SK-N-SH (cell line): ENCODE results near the gene PDK2. TPM values are rescaled to one million over a fixed set of nuclear protein-coding genes. Genes with fewer than 3 reads are reported as not detected.
A peak's percentile ranks its signal among the peaks of the same experiment; 100 is the strongest.

Experiments
- CTCF ChIA-PET: fragments of 300-600, 350-600 bp; formaldehyde crosslinking; extraction: SDS; loops from one replicate; lab custom pipeline; 2021; lab: Yijun Ruan, JAX
- POLR2A ChIA-PET: fragments of 350-600 bp; sonication (Branson Sonifier 250); formaldehyde crosslinking; extraction: SDS; loops from one replicate; lab custom pipeline; 2020; ENCODE audit warnings: antibody characterized with exemption, inconsistent platforms; lab: Yijun Ruan, JAX
- DNase-seq: peaks from one replicate; pipeline ENCODE4 v3.0.0; 2012
- H2AFZ ChIP-seq: fragments of 200-600 bp; sonication (generic); 2 replicates; pipeline ENCODE4 v1.8.1; 2016; ENCODE audit warnings: antibody characterized with exemption, mild to moderate bottlenecking, low read depth
- H3F3A ChIP-seq: fragments of 200-600 bp; sonication (generic); replicated peaks from 2 replicates; pipeline ENCODE3; 2016; ENCODE audit warnings: antibody characterized with exemption, mild to moderate bottlenecking; ENCODE audit not compliant: insufficient read depth
- H3K27ac ChIP-seq, 2 experiments: fragments of 200-500 bp in 1 of 2; fragments of 200-600 bp in 1 of 2; sonication (Bioruptor generic) in 1 of 2; sonication (generic), shearing (Covaris generic) in 1 of 2; 2 replicates each; pipeline versions ENCODE4 v1.5.1 to v1.6.1; 2014 to 2016; ENCODE audit warnings: low read depth in 2 of 2, inconsistent platforms in 1 of 2, low read length in 1 of 2, mild to moderate bottlenecking in 1 of 2, mixed read lengths in 1 of 2
- H3K27me3 ChIP-seq: fragments of 200-600 bp; sonication (generic), shearing (Covaris generic); 2 replicates; pipeline ENCODE4 v1.6.1; 2016; ENCODE audit warnings: mixed run types; ENCODE audit not compliant: insufficient read depth
- H3K36me3 ChIP-seq, 2 experiments: fragments of 200-500 bp in 1 of 2; fragments of 200-600 bp in 1 of 2; sonication (Bioruptor generic) in 1 of 2; sonication (generic) in 1 of 2; replicated peaks in 1 of 2; 2 replicates each; pipeline versions ENCODE3 to v1.5.1; 2014 to 2016; ENCODE audit warnings: low read length in 1 of 2, mild to moderate bottlenecking in 1 of 2; ENCODE audit not compliant: insufficient read depth in 2 of 2, control insufficient read depth in 1 of 2
- H3K4me1 ChIP-seq, 2 experiments: fragments of 200-500 bp in 1 of 2; fragments of 200-600 bp in 1 of 2; sonication (Bioruptor generic) in 1 of 2; sonication (generic), shearing (Covaris generic) in 1 of 2; 2 replicates each; pipeline versions ENCODE4 v1.5.1 to v1.6.1; 2014 to 2016; ENCODE audit warnings: low read depth in 1 of 2, low read length in 1 of 2, mixed run types in 1 of 2; ENCODE audit not compliant: insufficient read depth in 2 of 2, control insufficient read depth in 1 of 2
- H3K4me2 ChIP-seq: fragments of 200-600 bp; sonication (generic), shearing (Covaris generic); 2 replicates; pipeline ENCODE4 v1.6.1; 2017; ENCODE audit warnings: mixed run types
- H3K4me3 ChIP-seq, 2 experiments: fragments of 200-500 bp in 1 of 2; fragments of 200-600 bp in 1 of 2; sonication (Bioruptor generic) in 1 of 2; sonication (generic), shearing (Covaris generic) in 1 of 2; 2 replicates each; pipeline versions ENCODE4 v1.5.1 to v1.8.1; 2014 to 2016; ENCODE audit warnings: low read depth in 2 of 2, inconsistent platforms in 1 of 2, low read length in 1 of 2, mild to moderate bottlenecking in 1 of 2, mixed read lengths in 1 of 2, moderate library complexity in 1 of 2
- H3K79me2 ChIP-seq: fragments of 200-600 bp; sonication (generic); 2 replicates; pipeline ENCODE4 v1.8.1; 2017; ENCODE audit warnings: mild to moderate bottlenecking; ENCODE audit not compliant: insufficient read depth
- H3K9ac ChIP-seq: fragments of 200-600 bp; sonication (generic); 2 replicates; pipeline ENCODE4 v1.6.1; 2017; ENCODE audit warnings: mixed run types
- H3K9me2 ChIP-seq: fragments of 200-600 bp; sonication (generic); 2 replicates; pipeline ENCODE4 v1.6.1; 2017; ENCODE audit warnings: mixed run types
- H3K9me3 ChIP-seq: fragments of 200-600 bp; sonication (generic); 2 replicates; pipeline ENCODE4 v1.6.1; 2017; ENCODE audit warnings: mixed run types, mild to moderate bottlenecking, moderate library complexity
- H4K20me1 ChIP-seq: fragments of 200-600 bp; sonication (generic); 2 replicates; pipeline ENCODE4 v1.6.1; 2017; ENCODE audit warnings: mild to moderate bottlenecking, mixed run types; ENCODE audit not compliant: insufficient read depth
- CHD2 ChIP-seq: fragments of 150-350 bp; IDR thresholded peaks from 2 replicates; pipeline ENCODE4 v1.6.1; 2018; ENCODE audit warnings: low read length; ENCODE audit not compliant: partially characterized antibody
- EP300 ChIP-seq, 2 experiments: IDR thresholded peaks; 2 replicates each; pipeline versions ENCODE4 v1.4.0 to v1.6.1; 2012; ENCODE audit warnings: borderline replicate concordance in 1 of 2, low read depth in 1 of 2, low read length in 1 of 2
- EZH2phosphoT487 ChIP-seq: fragments of 200-600 bp; sonication (generic); IDR thresholded peaks from 2 replicates; pipeline ENCODE4 v1.6.1; 2017; ENCODE audit warnings: low read depth, mixed run types, mild to moderate bottlenecking, antibody characterized with exemption, moderate library complexity, borderline replicate concordance
- FOXM1 ChIP-seq: IDR thresholded peaks from 2 replicates; pipeline ENCODE4 v1.4.0; 2012; ENCODE audit warnings: low read depth, mild to moderate bottlenecking
- IRF3 ChIP-seq: fragments of 150-350 bp; IDR thresholded peaks from 2 replicates; pipeline ENCODE4 v1.6.1; 2016; ENCODE audit warnings: mild to moderate bottlenecking, low read depth, low read length
- JUND ChIP-seq: IDR thresholded peaks from 2 replicates; pipeline ENCODE4 v1.4.0; 2012
- MEF2A ChIP-seq: IDR thresholded peaks from 2 replicates; pipeline ENCODE4 v1.4.0; 2012; ENCODE audit warnings: low read depth, borderline replicate concordance
- MXI1 ChIP-seq: IDR thresholded peaks from 2 replicates; pipeline ENCODE4 v1.6.1; 2012; ENCODE audit warnings: mild to moderate bottlenecking, low read depth, low read length, improper control_type of control experiment
- POLR2AphosphoS5 ChIP-seq: IDR thresholded peaks from 2 replicates; pipeline ENCODE4 v1.6.1; 2012; ENCODE audit warnings: low read depth, low read length
- RAD21 ChIP-seq: IDR thresholded peaks from 2 replicates; pipeline ENCODE4 v1.6.1; 2012; ENCODE audit warnings: mild to moderate bottlenecking, low read length
- RCOR1 ChIP-seq: fragments of 150-350 bp; IDR thresholded peaks from 2 replicates; pipeline ENCODE4 v1.6.1; 2017; ENCODE audit warnings: antibody characterized with exemption, low read length
- SIN3A ChIP-seq: IDR thresholded peaks from 2 replicates; pipeline ENCODE4 v1.6.1; 2012; ENCODE audit warnings: low read depth, mild to moderate bottlenecking, low read length, moderate library complexity, borderline replicate concordance
- SMC3 ChIP-seq: IDR thresholded peaks from 2 replicates; pipeline ENCODE4 v1.6.1; 2012; ENCODE audit warnings: low read depth, low read length, improper control_type of control experiment
- TAF1 ChIP-seq: IDR thresholded peaks from 2 replicates; pipeline ENCODE4 v1.6.1; 2012; ENCODE audit warnings: low read depth, mild to moderate bottlenecking, low read length, moderate library complexity, borderline replicate concordance
- USF2 ChIP-seq: fragments of 150-350 bp; IDR thresholded peaks from 2 replicates; pipeline ENCODE4 v1.6.1; 2017; ENCODE audit warnings: antibody characterized with exemption, low read length, low read depth, borderline replicate concordance
- YY1 ChIP-seq: IDR thresholded peaks from 2 replicates; pipeline ENCODE4 v1.4.0; 2012; ENCODE audit warnings: low read depth, mild to moderate bottlenecking
- WGBS: methylation state at CpG from one replicate; pipeline ENCODE4 v1.1.6; 2017; ENCODE audit warnings: low lambda C conversion rate; 5-methylcytosine and 5-hydroxymethylcytosine counted together
- polyA plus RNA-seq, 3 experiments: library from polyadenylated mRNA; depleted of rRNA; stranded (reverse); fragments of >200 nt; gene quantifications; 2 replicates each; pipeline ENCODE4 v1.2.3, GENCODE V29; 2012
- TF ChIP-seq, protein P1 (sequence below): fragments of 200-600 bp; sonication (generic); IDR thresholded peaks from 2 replicates; pipeline ENCODE4 v1.6.1; 2017; ENCODE audit warnings: antibody characterized with exemption, mild to moderate bottlenecking, moderate library complexity

Gene PDK2
- polyA plus RNA-seq, 1 of the 3 experiments (the other 2 are of a cell fraction) = 124 TPM

- TF ChIP-seq TAF1 (peak; percentile 78), YY1 (no peak), USF2 (no peak), RCOR1 (peak; percentile 44), POLR2AphosphoS5 (peak; percentile 44), SMC3 (no peak; the same call in 1 of the 2 replicates), EZH2phosphoT487 (no peak), CHD2 (peak; percentile 25), IRF3 (no peak), EP300 (IDR thresholded peaks at IDR 0.05; ENCODE audit: borderline replicate concordance in 1 of 2, low read depth in 1 of 2, low read length in 1 of 2) (peak in 1 of 2 experiments; percentile 66; a peak in 1 of 4 replicates)
- TF ChIP-seq, all 33 proteins: peak for 19
Measured at GRCh38 chr17:50055426-50056216, 39.5 kb upstream of the PDK2 start, which contains the start of gene ITGA3 (continued).

DNA sequence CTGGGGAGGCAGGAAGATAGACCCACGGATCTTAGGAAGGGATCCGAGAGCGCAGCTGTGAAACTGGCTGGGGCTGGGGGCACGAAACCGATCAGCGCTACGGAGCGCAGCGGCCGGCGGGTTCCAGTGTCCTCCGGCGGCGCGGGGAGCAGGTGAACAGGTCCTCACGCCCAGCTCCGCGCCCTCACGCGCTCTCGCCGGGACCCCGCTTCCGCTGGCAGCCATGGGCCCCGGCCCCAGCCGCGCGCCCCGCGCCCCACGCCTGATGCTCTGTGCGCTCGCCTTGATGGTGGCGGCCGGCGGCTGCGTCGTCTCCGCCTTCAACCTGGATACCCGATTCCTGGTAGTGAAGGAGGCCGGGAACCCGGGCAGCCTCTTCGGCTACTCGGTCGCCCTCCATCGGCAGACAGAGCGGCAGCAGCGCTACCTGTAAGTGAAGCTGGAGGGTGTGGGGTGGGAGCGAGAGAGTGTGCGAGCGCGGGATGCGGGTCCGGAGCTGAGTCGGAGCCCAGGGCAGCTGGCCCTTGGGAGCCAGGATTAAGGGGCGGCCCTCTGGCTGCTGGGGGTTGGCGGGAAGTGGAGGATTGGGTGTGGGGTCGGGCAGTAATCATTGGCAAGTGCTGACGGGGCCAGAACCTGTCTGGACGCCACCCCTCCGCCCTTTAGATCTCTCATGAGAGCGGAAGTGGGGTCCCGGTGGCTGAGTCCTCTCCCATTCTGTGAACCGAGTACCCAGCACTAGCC lies 38.8 kb upstream of the PDK2 start:
- under 1% methylated on average over 38 of the region's 64 CpGs for WGBS
- CTCF ChIA-PET = interaction anchor here (0.7 to 9.0 kb wide), 30 partner anchors 10 to 487 kb away, joined by 3 to 126 read pairs (median 5); partner anchors contain the start of genes DLX3 and PDK2

More for the DNA sequence above, 38.8 kb upstream of the PDK2 start:
- Histone ChIP-seq H3K4me3 (peak overlapping the region; percentile 90 to 91), H3K4me2 (peak overlapping the region; percentile 96), H3K9me2 (no peaks in the 10 kb centered on the region), H3K27ac (peak overlapping the region; percentile 90 to 100), H3K9me3 (no peaks in the 10 kb centered on the region), H3K9ac (peak overlapping the region; percentile 98), H3F3A (peaks cover 87% of the 10 kb centered on the region), H3K27me3 (no peaks in the 10 kb centered on the region), H3K79me2 (peaks cover 96% of the 10 kb centered on the region), H3K4me1 (peaks cover 61 to 67% of the 10 kb centered on the region in 2 experiments), H4K20me1 (no peaks in the 10 kb centered on the region), H3K36me3 (peaks cover 0 to 31% of the 10 kb centered on the region in 2 experiments), H2AFZ (no peak overlapping the region)
- POLR2A ChIA-PET = interaction anchor here (1.2 to 1.6 kb wide), 2 partner anchors 19 to 38 kb away, joined by 3 read pairs; no protein-coding TSS in a partner anchor
- no peak for TF ChIP-seq MEF2A
- TF ChIP-seq USF2 = no peak
- peak; percentile 40; the same call in 1 of the 2 replicates for TF ChIP-seq SIN3A
- TF ChIP-seq FOXM1 = no peak; the same call in 1 of the 2 replicates
- TF ChIP-seq EZH2phosphoT487 = no peak
- peak; percentile 32; the same call in 1 of the 2 replicates for TF ChIP-seq SMC3
- TF ChIP-seq RAD21 = peak; percentile 61
- TF ChIP-seq, protein P1, sequence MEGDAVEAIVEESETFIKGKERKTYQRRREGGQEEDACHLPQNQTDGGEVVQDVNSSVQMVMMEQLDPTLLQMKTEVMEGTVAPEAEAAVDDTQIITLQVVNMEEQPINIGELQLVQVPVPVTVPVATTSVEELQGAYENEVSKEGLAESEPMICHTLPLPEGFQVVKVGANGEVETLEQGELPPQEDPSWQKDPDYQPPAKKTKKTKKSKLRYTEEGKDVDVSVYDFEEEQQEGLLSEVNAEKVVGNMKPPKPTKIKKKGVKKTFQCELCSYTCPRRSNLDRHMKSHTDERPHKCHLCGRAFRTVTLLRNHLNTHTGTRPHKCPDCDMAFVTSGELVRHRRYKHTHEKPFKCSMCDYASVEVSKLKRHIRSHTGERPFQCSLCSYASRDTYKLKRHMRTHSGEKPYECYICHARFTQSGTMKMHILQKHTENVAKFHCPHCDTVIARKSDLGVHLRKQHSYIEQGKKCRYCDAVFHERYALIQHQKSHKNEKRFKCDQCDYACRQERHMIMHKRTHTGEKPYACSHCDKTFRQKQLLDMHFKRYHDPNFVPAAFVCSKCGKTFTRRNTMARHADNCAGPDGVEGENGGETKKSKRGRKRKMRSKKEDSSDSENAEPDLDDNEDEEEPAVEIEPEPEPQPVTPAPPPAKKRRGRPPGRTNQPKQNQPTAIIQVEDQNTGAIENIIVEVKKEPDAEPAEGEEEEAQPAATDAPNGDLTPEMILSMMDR = peak; percentile 40
- no peak for TF ChIP-seq YY1
- 0 out of 2 replicates have a peak, but pooled peaks have one; percentile 52 for TF ChIP-seq MXI1
- TF ChIP-seq TAF1 = peak; percentile 50; the same call in 1 of the 2 replicates
- TF ChIP-seq JUND = no peak
- peak; percentile 89 for DNase-seq
